SH-SY5Y (cell line): ENCODE data around the gene CCDC183.

ENCODE experiments used
- GATA2 ChIP-seq: IDR thresholded peaks from 2 replicates; pipeline ENCODE4 v1.6.1; 2011; ENCODE audit warnings: mild to moderate bottlenecking, low read depth, low read length
- GATA3 ChIP-seq: IDR thresholded peaks from 2 replicates; pipeline ENCODE4 v1.6.1; 2011; ENCODE audit warnings: low read depth, mild to moderate bottlenecking, low read length, moderate library complexity

DNA sequence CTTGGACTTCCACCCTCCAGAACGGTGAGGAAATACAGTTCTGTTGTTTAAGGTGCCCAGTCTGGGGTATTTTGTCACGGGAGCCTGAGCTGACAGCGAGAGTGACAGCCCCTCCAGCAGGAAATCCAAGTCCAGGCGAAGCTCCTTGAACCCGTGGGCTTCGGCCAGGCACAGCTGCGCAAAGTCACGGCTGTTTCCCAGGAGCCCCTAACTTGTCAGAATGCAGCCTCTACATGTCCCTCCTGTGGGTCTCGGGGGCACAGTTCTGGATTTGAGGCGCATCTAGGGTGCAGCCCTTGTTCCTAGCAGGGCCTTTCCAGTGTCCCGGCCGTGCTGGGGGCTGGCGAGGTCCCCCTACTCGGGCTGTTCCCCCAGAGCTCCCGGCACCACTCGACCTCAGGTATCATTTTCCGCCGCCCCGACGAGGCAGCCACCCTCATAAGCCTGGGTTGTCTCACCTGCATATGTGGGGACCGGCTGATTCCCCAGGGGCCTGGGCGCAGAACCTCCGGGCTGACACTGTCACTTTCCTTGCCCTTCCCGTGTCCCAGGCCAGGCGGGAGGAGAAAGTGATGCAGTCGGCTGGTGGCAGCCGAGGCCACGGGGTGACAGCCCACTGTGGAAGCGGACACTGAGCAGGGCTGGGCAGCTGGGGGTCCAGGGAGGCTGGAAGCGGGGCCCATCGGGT, 42.6 kb upstream of the CCDC183 start:
- TF ChIP-seq GATA3 (no peak), GATA2 (no peak)
